ENCODE measurements around the gene CALU.

GRCh38 chr7:128811631-128812430, 72.7 kb downstream of the CALU start:
- no peak for TF ChIP-seq CTCF (IDR thresholded peaks at IDR 0.05 in 8 of 11, conservative IDR thresholded peaks at IDR 0.05 in 3 of 11)
- TF ChIP-seq POLR2AphosphoS5 (IDR thresholded peaks at IDR 0.05), result no peak
- no peak for TF ChIP-seq POLR2A (IDR thresholded peaks at IDR 0.05)

All from spleen (tissue), 7 donors.